ENCODE data around the gene CTXND1.
"Not testable (repeated sequence)": the region's sequence is repeated elsewhere in the genome, so short reads cannot be mapped to it uniquely, and the experiment has no call there.

Gene CTXND1

GRCh38 chr15:80252121-80252518 lies at the start of gene CTXND1:
Gene CTXND1, minus strand, starts transcription at chr15:80252213. Its CDS starts 50,264 bp downstream, at chr15:80201949.
- no peak for DNase-seq

- DNase-seq: no peak
Observed at GRCh38 chr15:80301472-80301871, 49.5 kb upstream of the CTXND1 start.

- not testable (repeated sequence) for DNase-seq
Observed at GRCh38 chr15:80295777-80296176, 43.8 kb upstream of the CTXND1 start.

GRCh38 chr15:80292079-80292478 lies 40.1 kb upstream of the CTXND1 start:
- no peak for DNase-seq

GRCh38 chr15:80290891-80291290 lies 38.9 kb upstream of the CTXND1 start:
- DNase-seq: not testable (repeated sequence)

- DNase-seq: no peak
Observed at GRCh38 chr15:80289528-80290495, 37.8 kb upstream of the CTXND1 start.

DNA sequence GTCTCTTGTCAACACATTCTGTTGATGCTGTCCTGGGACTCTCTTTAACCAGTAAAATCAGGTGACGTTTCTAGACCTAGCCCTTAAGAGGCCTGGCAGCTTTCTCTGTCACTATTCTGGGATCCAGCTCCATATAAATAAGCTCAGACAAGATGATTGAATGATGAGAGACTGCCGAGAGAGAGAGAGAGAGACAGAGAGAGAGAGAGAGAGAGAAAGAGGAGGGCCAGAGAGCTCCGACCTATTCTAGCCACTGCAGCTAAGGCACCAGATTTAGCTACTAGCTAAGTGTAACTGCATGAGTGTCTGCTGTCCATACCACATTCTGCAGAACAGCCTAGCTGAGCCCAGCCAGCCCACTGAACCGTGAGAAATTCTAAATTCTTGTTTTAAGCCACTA lies 36.1 kb upstream of the CTXND1 start:
- no peak for DNase-seq

- DNase-seq: no peak
Observed at GRCh38 chr15:80286055-80286454, 34.0 kb upstream of the CTXND1 start.

DNA sequence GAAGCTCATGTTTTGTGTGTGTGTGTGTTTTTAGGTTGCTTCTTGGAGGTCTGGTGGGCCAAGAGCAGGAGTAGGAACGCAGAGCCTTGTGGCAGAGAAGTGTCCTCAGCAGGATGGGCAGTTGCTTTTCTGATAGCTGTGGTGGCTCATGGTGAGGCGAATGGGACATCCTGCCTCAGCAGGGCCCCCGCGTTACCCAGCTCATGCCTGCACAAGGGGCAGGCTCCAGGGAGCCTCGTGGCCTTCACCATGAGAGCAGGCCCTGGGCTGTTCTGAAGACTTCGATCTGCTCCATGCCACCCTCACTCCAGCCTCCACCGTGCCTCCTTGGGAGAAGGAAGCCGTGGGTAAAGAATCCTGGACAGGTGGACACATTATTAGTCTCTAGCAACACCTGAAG lies 33.4 kb upstream of the CTXND1 start:
- no peak for DNase-seq

GRCh38 chr15:80283531-80283930 lies 31.5 kb upstream of the CTXND1 start:
- DNase-seq: no peak

DNA sequence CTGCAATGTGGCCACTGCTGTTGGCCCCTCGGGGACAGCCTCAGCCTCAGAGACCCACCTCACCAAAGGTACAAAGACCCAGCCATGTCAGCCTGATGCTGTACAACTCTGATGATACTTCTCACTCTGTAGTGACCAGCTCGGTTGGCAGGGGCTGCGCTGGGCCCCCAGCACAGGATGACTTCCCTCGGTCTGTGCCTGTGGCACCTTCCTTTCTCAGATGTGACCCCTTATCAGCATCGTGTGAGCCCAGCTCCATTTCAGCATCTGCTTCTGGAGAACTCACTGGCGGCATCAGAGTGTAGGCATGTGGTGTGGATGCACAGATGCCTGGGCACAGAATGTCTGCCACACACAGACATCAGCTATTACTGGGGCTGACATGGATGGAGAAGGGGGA lies 25.1 kb upstream of the CTXND1 start:
- no peak for DNase-seq

DNA sequence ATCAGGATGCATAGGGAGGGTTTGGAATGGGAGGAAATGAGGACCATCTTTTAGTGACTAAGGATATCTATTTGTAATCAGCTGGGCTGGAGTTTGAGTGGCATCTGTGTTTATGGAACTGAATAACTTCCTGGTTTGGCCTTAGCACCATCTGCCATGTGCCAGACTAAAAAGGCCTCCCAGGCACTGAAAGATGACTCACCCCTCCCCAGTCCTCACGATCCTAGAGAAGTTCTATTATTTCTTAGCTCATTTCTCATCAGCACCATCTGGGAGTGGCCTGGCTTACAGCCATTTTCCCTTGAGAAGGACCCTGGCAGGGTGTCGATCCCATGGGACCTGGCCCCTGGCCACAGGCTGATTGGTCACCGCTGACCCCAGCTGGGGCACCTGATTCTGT lies 23.9 kb upstream of the CTXND1 start:
- DNase-seq: no peak

DNA sequence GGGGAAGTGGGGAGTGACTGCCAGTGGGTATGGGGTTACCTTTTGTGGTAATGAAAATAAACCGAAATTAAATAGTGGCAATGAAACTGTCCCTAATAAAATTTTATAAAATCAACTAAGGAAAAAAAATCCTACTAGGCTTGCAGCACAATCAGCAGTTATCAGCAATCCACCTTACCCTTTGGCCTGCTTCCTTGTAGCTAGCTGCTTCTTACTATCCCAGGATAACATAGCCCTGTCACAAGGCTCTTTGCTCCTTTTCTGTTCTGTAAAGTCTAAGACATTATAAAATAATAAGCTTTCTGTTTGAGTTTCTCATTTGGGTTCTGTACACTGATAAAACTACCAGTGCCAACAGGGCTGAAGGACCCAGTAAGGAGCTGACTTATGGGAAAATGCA lies 23.0 kb upstream of the CTXND1 start:
- no peak for DNase-seq

GRCh38 chr15:80274554-80274953 lies 22.5 kb upstream of the CTXND1 start:
- no peak for DNase-seq

DNA sequence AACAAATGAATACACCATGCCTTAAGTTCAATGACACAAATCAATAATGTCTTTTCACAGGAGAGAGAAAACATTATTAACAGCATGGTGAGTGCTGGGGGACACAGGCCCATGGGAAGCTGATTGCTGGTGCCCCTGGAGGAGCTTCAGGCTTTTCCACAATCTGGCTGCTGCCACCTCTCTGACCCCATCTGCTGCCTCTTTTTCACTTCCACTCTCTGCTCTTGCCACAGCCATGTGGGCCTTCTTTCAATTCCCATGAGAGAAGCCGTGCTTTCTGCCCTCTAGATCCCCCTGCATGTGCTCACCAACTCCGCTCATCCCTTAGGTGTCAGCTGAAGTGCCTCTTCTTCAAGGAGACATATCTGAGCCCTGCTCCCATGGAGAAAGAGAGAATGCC lies 21.0 kb upstream of the CTXND1 start:
- no peak for DNase-seq

GRCh38 chr15:80270472-80270871 lies 18.5 kb upstream of the CTXND1 start:
- no peak for DNase-seq

DNA sequence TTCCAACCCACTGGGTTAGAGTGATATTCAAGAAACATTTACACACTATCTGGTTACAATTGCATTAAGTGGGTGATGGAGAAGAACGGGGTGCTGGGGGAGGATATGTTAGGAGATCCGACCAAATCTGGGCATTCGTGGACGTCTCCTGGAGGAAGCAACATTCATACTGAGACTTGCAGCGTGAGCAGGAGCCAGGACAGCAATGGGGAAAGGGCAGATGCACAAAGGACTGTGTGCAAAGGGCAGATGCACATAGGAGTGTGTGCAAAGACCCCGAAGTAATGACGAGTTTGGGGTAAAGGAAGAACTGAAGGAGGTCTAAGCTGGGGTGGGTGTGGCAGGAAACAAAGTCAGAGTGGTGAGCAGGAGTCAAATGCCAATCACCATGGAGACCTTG lies 16.1 kb upstream of the CTXND1 start:
- no peak for DNase-seq

DNA sequence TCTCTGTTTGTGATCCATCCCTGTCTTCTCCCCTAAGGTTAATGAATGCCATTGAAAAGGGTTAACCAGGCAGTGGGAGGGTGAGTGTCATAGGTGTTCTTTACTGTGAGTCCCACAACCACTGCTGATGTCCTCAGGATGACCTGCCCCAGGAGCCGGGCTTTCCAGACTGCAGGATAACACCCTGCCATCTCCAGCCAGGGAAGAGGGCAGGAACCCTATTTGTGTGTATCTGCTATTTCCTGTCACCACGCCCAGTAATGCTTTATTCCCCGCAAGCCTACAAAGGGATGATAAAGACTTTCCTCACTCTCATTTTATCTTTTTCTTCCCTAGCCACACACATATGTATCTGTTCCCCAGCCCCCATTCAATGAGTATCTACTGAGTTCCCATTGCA lies 15.6 kb upstream of the CTXND1 start:
- no peak for DNase-seq

- no peak for DNase-seq
Observed at GRCh38 chr15:80266745-80267144, 14.7 kb upstream of the CTXND1 start.

GRCh38 chr15:80266113-80266512 lies 14.1 kb upstream of the CTXND1 start:
- no peak for DNase-seq

GRCh38 chr15:80265021-80265420 lies 13.0 kb upstream of the CTXND1 start:
- no peak for DNase-seq

GRCh38 chr15:80264031-80264430 lies 12.0 kb upstream of the CTXND1 start:
- DNase-seq: no peak

- no peak for DNase-seq
Observed at GRCh38 chr15:80260551-80260950, 8.5 kb upstream of the CTXND1 start.

- no peak for DNase-seq
Observed at GRCh38 chr15:80259942-80260510, 8.0 kb upstream of the CTXND1 start.

Measured in COR-L47 (cell line).